NCI-H524 treated with DMSO at 0.1 percent for 48 hours (cell line): ENCODE measurements around the gene CLEC16A.

Source experiments
- DNase-seq: peaks from one replicate; lab custom pipeline; 2025; lab: John Stamatoyannopoulos, UW

Gene CLEC16A

DNA sequence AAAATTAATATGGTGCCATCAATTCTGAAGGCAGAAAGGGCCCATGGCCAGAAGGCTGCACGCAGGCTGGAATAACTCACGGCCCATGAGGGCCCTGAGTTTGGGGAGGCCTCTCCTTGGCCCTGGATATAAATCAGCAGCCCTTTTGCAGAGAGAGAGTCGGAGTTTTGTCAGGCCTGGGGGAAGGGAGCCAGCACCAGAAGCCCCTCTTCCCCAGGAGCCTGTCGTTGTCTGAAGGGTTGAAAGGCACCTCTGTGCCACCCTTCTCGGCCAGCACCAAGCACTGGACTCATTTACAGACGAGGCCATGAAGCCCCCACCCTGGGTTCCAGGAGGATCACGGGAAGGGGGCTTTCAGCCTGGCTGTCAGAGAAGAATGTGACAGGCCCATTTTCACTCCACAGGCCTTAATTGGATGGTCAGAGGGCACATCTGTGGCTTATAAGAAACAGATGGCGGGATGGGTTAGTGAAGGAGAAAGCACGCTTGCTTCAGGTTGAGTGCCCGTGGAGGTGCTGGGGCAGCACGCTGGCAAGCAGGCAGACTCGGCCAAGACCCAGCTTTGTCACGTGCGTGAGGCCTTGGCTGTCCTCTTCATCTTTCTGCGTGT is 140.6 kb downstream of the CLEC16A start:
- peak; percentile 76 for DNase-seq

- no peak for DNase-seq
Observed at GRCh38 chr16:11085916-11086315, 141.6 kb downstream of the CLEC16A start.

DNA sequence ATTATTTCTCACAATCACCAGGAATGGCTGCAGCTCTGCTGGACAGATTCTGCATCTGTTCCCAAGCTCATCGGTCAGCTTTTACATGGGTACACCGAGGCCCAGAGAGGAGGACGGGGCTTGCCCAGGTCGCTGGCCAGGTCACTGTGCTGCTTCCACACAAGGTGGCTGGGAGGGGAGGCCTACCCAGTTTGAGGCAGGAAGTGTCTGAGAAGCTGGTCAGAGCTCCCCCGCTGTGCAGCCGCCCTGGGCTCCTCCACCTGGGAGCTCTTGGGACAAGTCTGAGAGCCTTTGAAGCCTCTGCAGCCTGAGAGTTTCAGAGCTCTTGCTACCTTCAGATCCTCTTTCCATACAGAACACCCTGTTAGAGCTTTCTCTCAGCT is 143.3 kb downstream of the CLEC16A start:
- DNase-seq: no peak

GRCh38 chr16:11088074-11088730 is 143.8 kb downstream of the CLEC16A start:
- DNase-seq: peak; percentile 37

- no peak for DNase-seq
Observed at GRCh38 chr16:11088831-11089230, 144.5 kb downstream of the CLEC16A start.

- DNase-seq: no peak
Observed at GRCh38 chr16:11089504-11090124, 145.2 kb downstream of the CLEC16A start.

DNA sequence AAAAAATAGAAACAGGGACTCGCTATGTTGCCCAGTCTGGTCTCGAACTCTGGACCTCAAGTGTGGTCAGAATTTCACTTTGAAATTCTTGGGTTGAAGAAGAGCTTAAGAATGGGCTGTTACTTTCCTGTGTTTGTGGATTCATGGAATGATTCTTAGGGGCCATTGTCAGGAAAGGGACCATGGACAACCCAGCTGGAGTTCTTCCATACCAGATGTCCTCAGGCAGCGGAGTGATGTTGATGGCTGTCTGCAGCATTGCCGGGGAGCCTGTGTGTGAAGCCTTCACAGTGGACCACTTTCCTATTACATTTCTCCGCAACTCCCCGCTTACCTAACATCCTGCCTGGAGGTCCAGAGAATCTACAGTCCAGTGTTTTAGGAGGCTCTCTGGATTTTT is 145.9 kb downstream of the CLEC16A start:
- no peak for DNase-seq

DNA sequence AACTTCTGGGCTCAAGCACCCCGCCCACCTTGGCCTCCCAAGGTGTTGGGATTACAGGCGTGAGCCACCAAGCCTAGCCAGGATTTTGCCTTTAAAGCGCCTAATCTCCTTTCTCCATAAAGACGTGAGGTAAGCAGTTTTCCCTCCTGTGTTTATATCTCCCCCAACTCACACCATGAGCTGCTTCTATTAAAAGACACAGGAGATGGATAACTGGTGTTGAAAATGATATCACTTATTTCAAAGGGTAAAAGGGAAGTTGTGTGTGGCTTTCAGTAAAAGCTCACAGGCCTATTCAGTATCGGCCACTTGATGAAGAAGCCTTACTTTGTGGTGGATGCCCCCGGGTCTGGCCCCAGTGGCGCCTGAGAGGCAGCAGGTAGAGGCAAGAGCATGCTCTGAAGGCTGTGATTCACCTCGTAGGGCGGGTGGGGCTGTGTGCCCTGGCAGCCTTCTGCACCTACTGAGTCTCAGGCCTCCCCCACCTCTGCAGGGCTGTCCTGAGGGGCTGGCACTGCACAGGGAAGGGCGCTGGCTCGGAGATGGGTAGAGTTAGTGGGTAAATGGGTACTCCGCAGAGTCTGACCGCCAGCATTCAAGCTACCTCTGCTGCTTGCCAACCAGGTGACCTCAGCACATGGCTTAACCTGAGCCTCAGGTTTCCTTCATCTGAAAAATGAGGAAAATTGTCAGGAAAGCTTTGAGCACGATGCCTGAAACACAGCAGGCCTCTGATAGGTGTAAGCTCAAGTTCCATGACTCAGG is 146.8 kb downstream of the CLEC16A start:
- DNase-seq: no peak

- DNase-seq: no peak
Observed at GRCh38 chr16:11092788-11093571, 148.6 kb downstream of the CLEC16A start.

DNA sequence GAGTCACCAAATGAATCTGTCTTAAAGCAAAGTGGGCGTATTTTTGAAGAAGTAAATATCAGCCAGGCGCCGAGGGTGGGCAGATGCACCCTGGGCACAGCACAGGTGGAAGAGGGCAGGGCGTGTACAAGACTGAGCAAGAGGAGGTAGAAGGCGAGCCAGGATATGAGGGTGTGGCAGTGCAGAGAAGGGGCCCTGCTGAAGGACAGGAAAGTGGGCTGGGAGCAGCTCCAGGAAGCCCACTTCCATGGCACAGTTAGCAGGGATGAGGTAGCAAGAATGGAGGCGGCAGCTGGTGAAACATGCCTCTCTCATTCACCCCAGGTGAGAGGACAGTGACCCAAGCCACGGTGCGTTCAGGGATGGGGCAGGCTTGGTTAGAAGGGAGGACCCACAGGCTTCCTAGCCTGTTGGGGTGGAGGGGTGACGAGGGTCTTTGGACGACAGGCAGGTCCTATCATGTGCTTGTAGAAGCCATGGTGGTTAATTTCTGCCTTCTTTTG is 149.3 kb downstream of the CLEC16A start:
- no peak for DNase-seq

GRCh38 chr16:11094075-11094856 is 149.9 kb downstream of the CLEC16A start:
- DNase-seq: no peak

DNA sequence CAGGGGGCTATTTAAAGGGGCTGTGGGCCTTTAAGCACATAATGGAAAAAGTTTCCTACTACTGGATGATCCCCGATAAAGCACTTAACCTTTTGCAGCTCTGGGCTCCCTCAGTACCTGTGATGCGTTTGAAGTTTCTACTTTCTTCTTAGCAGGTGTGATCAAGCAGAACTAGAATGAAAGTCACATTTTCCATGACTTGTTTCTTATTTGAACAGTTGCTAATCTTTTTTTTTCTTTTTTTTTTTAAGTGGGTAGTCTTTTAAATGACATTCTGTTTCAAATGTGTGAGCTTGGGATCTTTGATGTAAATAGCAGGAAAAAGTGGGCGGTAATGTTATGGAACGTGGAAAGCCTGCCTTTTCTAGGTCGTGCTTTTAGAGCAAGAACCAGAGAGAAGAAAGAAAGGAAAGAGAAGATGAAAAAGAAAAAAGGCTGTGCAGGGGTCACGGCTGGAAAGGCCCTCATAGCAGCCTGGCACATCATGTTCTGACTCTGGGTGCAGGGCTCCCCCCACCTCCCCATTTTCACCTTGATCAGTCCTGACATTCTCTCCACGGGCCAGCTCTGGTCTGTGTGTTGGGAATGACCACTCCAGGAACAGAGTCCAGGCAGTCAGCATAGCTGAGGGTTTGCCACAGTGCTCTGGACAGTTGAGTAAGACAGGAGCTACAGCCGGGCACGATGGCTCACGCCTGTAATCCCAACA is 150.6 kb downstream of the CLEC16A start:
- DNase-seq: no peak

- DNase-seq: no peak
Observed at GRCh38 chr16:11095935-11096334, 151.6 kb downstream of the CLEC16A start.

DNA sequence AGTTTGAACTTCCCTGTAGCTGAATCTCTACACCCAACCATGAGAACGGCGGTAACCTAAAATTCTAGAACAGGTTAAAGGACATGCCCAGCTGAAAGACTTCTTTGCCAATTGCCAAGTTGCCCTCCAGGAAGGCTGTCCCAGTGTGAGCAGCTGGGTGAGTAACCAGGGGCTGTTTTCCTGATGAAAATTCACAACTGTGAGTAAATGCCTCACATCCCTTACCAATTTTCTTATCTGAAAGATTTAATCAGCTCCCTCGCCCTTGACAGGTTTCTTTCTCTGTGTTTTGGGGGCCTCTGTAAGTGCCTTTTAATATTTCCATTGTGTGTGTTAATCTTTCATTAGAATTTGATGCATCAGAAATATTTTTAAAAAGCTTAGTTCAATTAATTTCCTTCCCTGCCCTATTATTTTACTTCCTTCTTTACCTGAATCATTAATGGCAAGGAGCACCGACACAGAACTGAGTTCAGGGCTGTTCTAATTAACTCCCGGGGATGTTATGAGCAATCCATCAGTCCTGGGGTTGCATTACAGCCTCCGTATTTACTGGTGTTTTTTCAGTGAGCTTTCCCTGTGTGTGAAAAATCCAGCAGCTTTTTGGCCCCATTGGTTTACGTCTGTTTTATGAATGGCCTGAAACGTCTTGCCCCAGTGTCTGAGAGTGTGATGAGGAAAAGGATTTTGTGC is 152.9 kb downstream of the CLEC16A start:
- no peak for DNase-seq

DNA sequence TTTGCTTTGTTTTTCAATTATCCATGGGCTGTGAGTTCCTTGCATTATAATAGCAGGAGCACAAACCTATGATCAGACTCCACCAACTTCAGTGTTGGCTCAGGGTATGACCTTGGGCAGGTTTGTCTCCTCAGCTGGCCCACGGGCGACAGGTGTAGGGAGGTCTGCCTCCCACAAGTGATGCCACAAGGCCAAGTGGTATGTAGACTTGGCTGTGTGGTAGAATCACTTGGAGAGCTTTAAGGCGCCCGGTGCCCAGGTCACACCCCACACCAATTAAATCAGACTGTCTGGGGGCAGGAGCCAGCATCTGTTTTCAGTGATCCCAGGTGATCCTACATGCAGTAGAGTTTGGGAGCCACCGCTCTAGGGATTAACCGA is 153.4 kb downstream of the CLEC16A start:
- no peak for DNase-seq

DNA sequence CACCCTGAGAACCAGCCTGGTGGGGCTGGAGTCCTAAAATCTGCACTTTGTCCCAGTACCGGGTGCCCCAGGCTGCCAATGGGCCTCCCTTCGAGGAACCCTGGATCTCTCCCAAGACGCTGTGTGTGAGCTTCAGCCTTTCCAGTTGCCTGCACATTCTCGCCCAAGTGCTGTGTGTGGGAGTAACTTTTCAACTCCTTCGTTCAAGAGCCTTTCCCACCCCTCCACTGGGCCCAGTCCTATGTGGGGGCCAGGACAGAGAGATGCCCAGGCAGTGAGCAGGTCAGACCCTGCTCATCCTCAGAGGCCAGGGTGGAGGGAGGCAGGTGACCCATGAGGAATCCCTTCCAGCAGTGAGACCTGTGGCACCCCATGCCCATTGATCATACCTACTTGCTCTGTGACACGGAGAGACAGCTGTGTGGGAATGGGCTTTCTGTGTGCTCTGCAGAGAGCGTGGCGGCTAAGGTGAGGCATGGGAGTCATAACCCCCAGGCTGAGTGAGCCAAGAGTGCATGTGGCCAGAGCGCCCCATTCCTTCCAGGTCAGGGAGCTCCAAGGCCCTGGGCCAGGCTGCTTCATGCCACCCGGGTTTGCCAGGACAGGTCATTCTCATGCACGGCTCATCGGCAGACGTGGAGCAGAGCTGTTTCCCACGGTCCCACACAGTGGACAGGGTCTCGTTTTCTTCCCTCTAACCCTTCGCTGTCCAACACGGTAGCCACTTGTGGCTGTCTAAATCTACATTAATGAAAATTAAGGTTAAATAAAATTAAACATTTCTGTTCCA is 154.4 kb downstream of the CLEC16A start:
- no peak for DNase-seq

DNA sequence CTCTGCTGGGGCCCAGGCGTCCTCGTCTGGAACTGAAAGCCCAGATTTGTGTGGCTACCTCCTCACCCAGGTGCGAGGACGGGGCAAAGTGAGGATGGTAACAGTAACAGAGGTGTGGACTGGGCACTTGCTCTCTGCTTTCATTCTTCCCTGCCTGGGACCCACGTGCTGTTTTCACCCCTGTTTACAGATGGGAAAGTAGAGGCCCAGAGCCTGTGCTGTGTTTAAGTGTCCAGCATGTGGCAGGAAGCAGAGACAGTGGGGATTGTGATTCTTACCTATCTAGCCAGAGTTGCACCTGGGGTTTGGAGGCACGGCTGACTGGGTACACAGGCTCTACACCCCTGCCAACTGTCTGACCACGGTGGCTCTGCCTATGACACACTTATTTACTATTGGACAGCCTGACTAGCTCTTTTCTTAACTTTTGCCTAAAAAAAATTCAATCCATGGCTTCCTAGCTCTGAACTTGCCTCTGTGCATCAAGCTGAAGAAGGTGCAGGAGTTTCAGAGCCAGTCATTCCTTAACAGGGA is 155.4 kb downstream of the CLEC16A start:
- no peak for DNase-seq

GRCh38 chr16:11100239-11100750 is 155.9 kb downstream of the CLEC16A start:
- DNase-seq: no peak
